GM06990 (cell line): ENCODE results near the gene IKBKE.

ENCODE experiments used
- DNase-seq: peaks from one replicate; pipeline ENCODE4 v3.0.0-alpha.2; 2011; ENCODE audit not compliant: insufficient read length; ENCODE audit errors: extremely low read depth
- H3K27me3 ChIP-seq: replicated peaks from 2 replicates; pipeline ENCODE4 v1.6.0; 2011; ENCODE audit warnings: low read length; ENCODE audit not compliant: control insufficient read depth, insufficient read depth
- H3K36me3 ChIP-seq: 2 replicates; pipeline ENCODE4 v1.5.1; 2011; ENCODE audit warnings: low read length; ENCODE audit not compliant: control insufficient read depth, insufficient read depth
- H3K4me3 ChIP-seq: replicated peaks from 2 replicates; pipeline ENCODE4 v1.5.1; 2011; ENCODE audit warnings: low read depth, mild to moderate bottlenecking, control low read depth, low read length
- CTCF ChIP-seq: IDR thresholded peaks from 2 replicates; pipeline ENCODE4 v1.5.1; 2011; ENCODE audit warnings: low read length, control low read depth, mild to moderate bottlenecking, inconsistent platforms; ENCODE audit not compliant: insufficient read depth, poor library complexity, severe bottlenecking

The IKBKE gene

GRCh38 chr1:206469933-206470691 lies at the start of gene IKBKE:
TSS of gene IKBKE (plus strand) at chr1:206470476. CDS start at chr1:206473228, 2,752 bp downstream.
- H3K27me3 ChIP-seq: no peaks in the 10 kb centered on the region
- H3K36me3 ChIP-seq: peaks cover 15% of the 10 kb centered on the region
- peak; percentile 64 for DNase-seq
- H3K4me3 ChIP-seq: peak within 1 kb of the TSS; percentile 95
- TF ChIP-seq CTCF: peak; percentile 46

- Histone ChIP-seq H3K36me3 (no peaks in the 10 kb centered on the region; the same call in 1 of the 2 replicates), H3K4me3 (no peak overlapping the region), H3K27me3 (no peaks in the 10 kb centered on the region)
- DNase-seq: no peak
- TF ChIP-seq CTCF: no peak
Observed at GRCh38 chr1:206421616-206422340, 48.5 kb upstream of the IKBKE start.

GRCh38 chr1:206422525-206422924 lies 47.8 kb upstream of the IKBKE start:
- no peaks in the 10 kb centered on the region for H3K27me3 ChIP-seq
- no peak for DNase-seq
- no peaks in the 10 kb centered on the region; the same call in 1 of the 2 replicates for H3K36me3 ChIP-seq
- H3K4me3 ChIP-seq: no peak overlapping the region
- no peak for TF ChIP-seq CTCF

- H3K27me3 ChIP-seq: no peaks in the 10 kb centered on the region
- H3K4me3 ChIP-seq: no peak overlapping the region
- H3K36me3 ChIP-seq: no peaks in the 10 kb centered on the region
- DNase-seq: no peak
- TF ChIP-seq CTCF: no peak
Observed at GRCh38 chr1:206427291-206427690, 43.0 kb upstream of the IKBKE start.

GRCh38 chr1:206429421-206429820 lies 40.9 kb upstream of the IKBKE start:
- Histone ChIP-seq H3K27me3 (no peaks in the 10 kb centered on the region), H3K4me3 (no peak overlapping the region), H3K36me3 (no peaks in the 10 kb centered on the region)
- DNase-seq: no peak
- TF ChIP-seq CTCF: no peak
